Activated naive CD8-positive, alpha-beta T cell treated with anti-CD3 and anti-CD28 coated beads, Interleukin-2, amount 10 ng/mL, durations not matched to agents 7 days and 5 days (primary cell): ENCODE measurements around the gene TMEM253. TPM values are rescaled to one million over a fixed set of nuclear protein-coding genes. Genes with fewer than 3 reads are reported as not detected.

ENCODE experiments used
- ATAC-seq: fragments of 150-1000 bp; cut with Tn5 transposase; one replicate; pipeline ENCODE4 v1.10.0; 2021; ENCODE audit warnings: low read depth, moderate library complexity
- POLR2A ChIA-PET: fragments of 350-600 bp; sonication (Branson Sonifier 250); formaldehyde crosslinking; loops from one replicate; lab custom pipeline; 2021; ENCODE audit warnings: antibody characterized with exemption; lab: Charles Lee
- DNase-seq: peaks from one replicate; pipeline ENCODE4 v3.0.0; 2021
- H3K27ac Mint-ChIP-seq: one replicate; pipeline ENCODE4 v1.8.0; 2022; ENCODE audit warnings: mild to moderate bottlenecking, mixed read lengths
- H3K27me3 Mint-ChIP-seq: one replicate; pipeline ENCODE4 v1.8.0; 2022; ENCODE audit warnings: mild to moderate bottlenecking, moderate library complexity, mixed read lengths
- H3K36me3 Mint-ChIP-seq: one replicate; pipeline ENCODE4 v1.8.0; 2021; ENCODE audit warnings: mild to moderate bottlenecking, mixed read lengths
- H3K4me1 Mint-ChIP-seq: one replicate; pipeline ENCODE4 v1.8.0; 2021; ENCODE audit warnings: mixed read lengths
- H3K4me3 Mint-ChIP-seq: one replicate; pipeline ENCODE4 v1.8.0; 2022; ENCODE audit warnings: mild to moderate bottlenecking, moderate library complexity, mixed read lengths
- H3K9me3 Mint-ChIP-seq: one replicate; pipeline ENCODE4 v1.8.0; 2021; ENCODE audit warnings: mixed read lengths
- total RNA-seq, 2 experiments: library from RNA; stranded (reverse); gene quantifications; one replicate each; pipeline ENCODE4 v1.2.3, GENCODE V29; 2021

The TMEM253 gene
- total RNA-seq, 2 experiments from 2014 or later = not detected

DNA sequence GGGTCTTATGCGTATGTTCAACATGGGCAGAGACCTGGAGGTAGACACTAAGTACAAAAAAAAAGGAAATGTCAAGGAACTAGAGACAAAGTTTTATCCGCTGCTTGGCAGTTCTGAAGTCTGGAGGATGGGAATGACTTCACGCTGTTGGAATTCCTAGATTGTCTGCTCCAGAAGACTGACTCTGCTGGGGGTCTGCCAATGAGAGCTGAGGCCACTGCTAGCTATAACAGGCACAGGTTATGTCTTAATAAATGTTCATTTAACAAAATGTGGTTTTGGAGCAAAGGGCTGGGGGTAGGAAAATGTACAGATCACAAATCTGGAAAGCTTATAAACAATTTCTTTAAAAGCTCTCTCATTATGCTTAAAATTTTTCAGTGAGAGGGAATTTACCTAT, 37.4 kb upstream of the TMEM253 start:
- POLR2A ChIA-PET = no interaction called here
- DNase-seq = no peak
- Mint-ChIP-seq H3K4me3 (no peak overlapping the region), H3K9me3 (no peaks in the 10 kb centered on the region), H3K27ac (no peak overlapping the region), H3K36me3 (no peaks in the 10 kb centered on the region), H3K4me1 (peaks cover under 1% of the 10 kb centered on the region), H3K27me3 (peaks cover 61% of the 10 kb centered on the region)
- no peak for ATAC-seq

- H3K27me3 Mint-ChIP-seq = peaks cover 80% of the 10 kb centered on the region
- no peaks in the 10 kb centered on the region for H3K36me3 Mint-ChIP-seq
- no peaks in the 10 kb centered on the region for H3K9me3 Mint-ChIP-seq
- H3K27ac Mint-ChIP-seq = no peak overlapping the region
- no peak for ATAC-seq
- POLR2A ChIA-PET = interaction anchor here (0.8 to 0.9 kb wide), 2 partner anchors 36 to 38 kb away, joined by 3 to 4 read pairs; no protein-coding TSS in a partner anchor
- no peak for DNase-seq
- no peak overlapping the region for H3K4me3 Mint-ChIP-seq
- H3K4me1 Mint-ChIP-seq = peaks cover 22% of the 10 kb centered on the region
Observed at GRCh38 chr14:21066882-21067502, 33.9 kb upstream of the TMEM253 start.

DNA sequence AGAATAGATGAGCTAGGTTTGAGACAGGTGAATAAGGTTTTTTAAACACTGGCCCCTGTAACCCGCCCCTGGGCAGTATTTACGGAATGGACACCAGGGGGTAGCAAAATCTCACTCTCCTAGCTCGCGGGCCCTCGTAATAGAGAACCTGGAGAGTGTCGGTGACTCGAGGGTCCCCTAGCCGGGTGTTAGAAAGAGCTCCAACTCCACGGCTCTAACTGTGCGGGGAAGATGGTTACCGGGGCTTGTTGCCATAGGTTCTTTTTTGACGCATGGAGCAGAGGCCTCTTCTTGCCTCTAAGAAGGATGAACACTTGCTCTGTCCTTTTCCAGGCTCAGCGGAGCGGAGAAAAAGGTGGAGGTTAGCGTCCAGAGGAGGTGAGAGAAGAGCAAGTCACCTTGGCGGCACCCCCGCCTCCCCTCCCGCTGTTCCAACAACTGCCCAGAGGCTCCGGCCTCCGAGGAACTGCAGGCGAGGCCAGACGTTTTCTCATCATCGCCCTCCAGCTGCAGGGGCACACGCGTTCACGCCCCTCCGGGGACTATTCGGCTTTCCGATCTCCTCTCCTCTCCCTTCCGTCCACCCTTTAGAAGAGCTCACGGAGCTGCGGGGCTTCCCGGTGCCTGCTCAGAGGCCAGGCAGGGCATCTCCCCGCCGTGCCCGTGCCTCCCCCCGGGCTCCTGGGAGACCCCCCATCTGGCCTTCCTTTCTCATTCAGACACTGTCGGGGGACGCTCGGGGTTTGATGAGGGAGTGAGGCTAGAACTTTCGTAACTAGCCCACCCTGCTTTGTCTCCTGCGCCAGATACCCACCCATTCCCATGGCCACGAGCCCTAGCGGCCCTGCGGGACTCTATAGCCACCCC, 32.1 kb upstream of the TMEM253 start:
- POLR2A ChIA-PET = interaction anchor here (1.0 to 1.5 kb wide), 5 partner anchors 21 to 54 kb away, joined by 3 to 10 read pairs (median 4); no protein-coding TSS in a partner anchor
- Mint-ChIP-seq H3K27ac (no peak overlapping the region), H3K36me3 (no peaks in the 10 kb centered on the region), H3K9me3 (no peaks in the 10 kb centered on the region), H3K4me3 (peak overlapping the region; percentile 68), H3K4me1 (peaks cover 27% of the 10 kb centered on the region), H3K27me3 (peaks cover 79% of the 10 kb centered on the region)
- DNase-seq = peak; percentile 45
- ATAC-seq = peak; percentile 45

DNA sequence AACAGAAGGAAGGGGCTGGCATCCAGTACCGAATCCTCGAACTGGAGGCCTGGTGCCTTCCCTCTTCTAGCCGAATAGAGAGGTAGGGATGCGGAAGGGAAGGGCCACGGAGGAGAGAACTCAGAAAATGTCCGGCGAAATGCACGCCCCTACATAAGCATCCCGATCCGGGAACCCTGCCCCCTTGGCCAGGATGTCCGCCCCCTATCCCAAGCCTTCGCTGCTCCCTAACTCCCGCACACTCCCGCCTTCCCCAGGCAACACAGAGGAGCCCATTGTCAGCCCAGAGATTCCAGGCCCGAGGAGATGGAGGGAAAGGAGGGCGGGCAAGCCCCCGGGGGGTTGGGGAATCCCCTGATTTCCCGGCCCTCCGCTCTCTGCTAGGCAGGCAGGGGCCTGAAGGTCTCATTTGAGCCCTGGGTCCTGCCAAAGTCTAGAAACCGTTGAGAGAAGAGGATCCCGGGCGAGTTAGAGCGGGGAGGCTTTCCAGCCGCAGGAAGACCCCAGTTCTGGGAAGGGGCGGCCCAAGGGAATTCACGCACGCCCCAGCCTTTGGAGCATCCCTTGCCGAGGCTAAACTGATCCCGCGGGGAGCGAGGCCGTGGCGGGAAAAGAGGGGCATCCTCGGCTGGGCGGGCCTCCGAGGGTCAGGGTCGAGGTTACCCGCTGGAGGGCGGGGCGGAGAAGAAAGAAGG, 31.3 kb upstream of the TMEM253 start:
- ATAC-seq (no peak), DNase-seq (no peak)
- Mint-ChIP-seq H3K27ac (no peak overlapping the region), H3K4me1 (peaks cover 27% of the 10 kb centered on the region), H3K4me3 (peak overlapping the region; percentile 68), H3K27me3 (peaks cover 74% of the 10 kb centered on the region), H3K36me3 (no peaks in the 10 kb centered on the region), H3K9me3 (no peaks in the 10 kb centered on the region)
- POLR2A ChIA-PET = interaction anchor here (2.1 to 2.7 kb wide), 2 partner anchors 18 to 34 kb away, joined by 16 to 17 read pairs; no protein-coding TSS in a partner anchor

GRCh38 chr14:21070083-21070609, 30.7 kb upstream of the TMEM253 start, which contains the start of gene ARHGEF40:
Gene ARHGEF40, plus strand, starts transcription at chr14:21070304. Its CDS starts 93 bp downstream, at chr14:21070397.
- Mint-ChIP-seq H3K9me3 (no peaks in the 10 kb centered on the region), H3K27me3 (peaks cover 70% of the 10 kb centered on the region), H3K36me3 (no peaks in the 10 kb centered on the region), H3K27ac (no peak within 1 kb of the TSS), H3K4me1 (peaks cover 27% of the 10 kb centered on the region), H3K4me3 (peak within 1 kb of the TSS; percentile 79)
- DNase-seq (peak; percentile 40), ATAC-seq (no peak)
- POLR2A ChIA-PET = interaction anchor here (0.8 to 2.7 kb wide), 4 partner anchors 17 to 49 kb away, joined by 3 to 17 read pairs (median 10); no protein-coding TSS in a partner anchor

DNA sequence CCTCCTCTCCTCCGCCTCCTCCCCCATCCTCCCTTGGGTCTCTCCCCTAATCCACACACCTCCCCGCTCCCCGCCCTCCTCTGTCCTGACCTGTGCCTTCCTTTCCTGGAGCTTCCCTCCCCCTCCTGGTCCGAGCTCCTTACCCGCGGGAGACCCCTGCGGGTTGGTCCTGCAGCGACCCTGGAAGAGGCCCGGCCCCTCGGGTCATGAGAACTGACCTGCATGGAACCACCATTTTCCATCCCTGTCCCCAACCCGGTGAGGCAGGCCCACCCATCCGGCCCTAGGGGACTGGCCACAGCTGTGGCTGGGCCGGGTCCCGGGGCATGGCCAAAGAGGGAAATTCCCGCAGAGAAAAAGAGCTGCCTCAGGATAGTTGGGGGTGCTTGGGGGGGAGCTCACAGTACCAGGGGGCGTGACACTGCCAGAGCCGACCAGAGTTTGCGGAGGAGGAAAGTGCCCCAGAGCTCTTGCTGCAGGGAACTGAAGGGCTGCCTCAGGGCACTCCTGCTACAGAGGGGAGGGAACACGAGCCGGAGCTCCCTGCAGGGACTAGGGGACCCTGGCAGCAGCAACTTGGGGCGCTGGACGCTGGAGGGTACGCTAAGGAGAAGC, 30.1 kb upstream of the TMEM253 start:
- H3K4me3 Mint-ChIP-seq = peak overlapping the region; percentile 79
- H3K4me1 Mint-ChIP-seq = peaks cover 27% of the 10 kb centered on the region
- no peak overlapping the region for H3K27ac Mint-ChIP-seq
- POLR2A ChIA-PET = interaction anchor here (0.8 to 2.7 kb wide), 5 partner anchors 17 to 50 kb away, joined by 3 to 17 read pairs (median 4); no protein-coding TSS in a partner anchor
- H3K27me3 Mint-ChIP-seq = peaks cover 65% of the 10 kb centered on the region
- no peaks in the 10 kb centered on the region for H3K36me3 Mint-ChIP-seq
- DNase-seq = peak; percentile 47
- no peaks in the 10 kb centered on the region for H3K9me3 Mint-ChIP-seq
- peak; percentile 28 for ATAC-seq

- H3K36me3 Mint-ChIP-seq = no peaks in the 10 kb centered on the region
- ATAC-seq (peak; percentile 57), DNase-seq (peak; percentile 59)
- H3K27me3 Mint-ChIP-seq = peaks cover 63% of the 10 kb centered on the region
- H3K9me3 Mint-ChIP-seq = no peaks in the 10 kb centered on the region
- H3K4me3 Mint-ChIP-seq = peak overlapping the region; percentile 79
- H3K4me1 Mint-ChIP-seq = peaks cover 29% of the 10 kb centered on the region
- no peak overlapping the region for H3K27ac Mint-ChIP-seq
- POLR2A ChIA-PET = interaction anchor here (0.7 to 2.7 kb wide), 5 partner anchors 16 to 259 kb away, joined by 3 to 17 read pairs (median 4); no protein-coding TSS in a partner anchor
Observed at GRCh38 chr14:21071225-21072030, 29.4 kb upstream of the TMEM253 start.

GRCh38 chr14:21072031-21072473, 28.8 kb upstream of the TMEM253 start:
- Mint-ChIP-seq H3K9me3 (no peaks in the 10 kb centered on the region), H3K27ac (no peak overlapping the region), H3K4me3 (peak overlapping the region; percentile 79), H3K27me3 (peaks cover 56% of the 10 kb centered on the region), H3K36me3 (no peaks in the 10 kb centered on the region), H3K4me1 (peaks cover 29% of the 10 kb centered on the region)
- ATAC-seq = no peak
- DNase-seq = no peak
- POLR2A ChIA-PET = interaction anchor here (0.7 to 2.7 kb wide), 4 partner anchors 15 to 260 kb away, joined by 3 to 17 read pairs (median 10); no protein-coding TSS in a partner anchor

GRCh38 chr14:21072781-21073339, 28.0 kb upstream of the TMEM253 start:
- no peak for ATAC-seq
- no peak overlapping the region for H3K4me3 Mint-ChIP-seq
- H3K27me3 Mint-ChIP-seq = peaks cover 51% of the 10 kb centered on the region

GRCh38 chr14:21073921-21074320, 26.9 kb upstream of the TMEM253 start:
- H3K27me3 Mint-ChIP-seq = peaks cover 44% of the 10 kb centered on the region
- POLR2A ChIA-PET = no interaction called here
- no peak for DNase-seq
- no peak overlapping the region for H3K4me3 Mint-ChIP-seq
- no peaks in the 10 kb centered on the region for H3K9me3 Mint-ChIP-seq
- H3K36me3 Mint-ChIP-seq = no peaks in the 10 kb centered on the region
- H3K27ac Mint-ChIP-seq = no peak overlapping the region
- no peak for ATAC-seq
- H3K4me1 Mint-ChIP-seq = peaks cover 24% of the 10 kb centered on the region

More at GRCh38 chr14:21072781-21073339, 28.0 kb upstream of the TMEM253 start:
- no peak for DNase-seq
- POLR2A ChIA-PET = interaction anchor here (2.7 kb wide), 1 partner anchor 31 kb away, joined by 17 read pairs; no protein-coding TSS in a partner anchor
- Mint-ChIP-seq H3K9me3 (no peaks in the 10 kb centered on the region), H3K36me3 (no peaks in the 10 kb centered on the region), H3K4me1 (peaks cover 29% of the 10 kb centered on the region), H3K27ac (no peak overlapping the region)
